Ishikawa (cell line): ENCODE results near the gene NHLRC2.

ENCODE experiments used
- CEBPB ChIP-seq: IDR thresholded peaks from 2 replicates; pipeline ENCODE4 v1.6.1; 2012
- CREB1 ChIP-seq: IDR thresholded peaks from 2 replicates; pipeline ENCODE4 v1.6.1; 2012; ENCODE audit warnings: low read depth
- EGR1 ChIP-seq: IDR thresholded peaks from 2 replicates; pipeline ENCODE4 v1.6.1; 2012
- EP300 ChIP-seq: IDR thresholded peaks from 2 replicates; pipeline ENCODE4 v1.6.1; 2012; ENCODE audit warnings: borderline replicate concordance
- FOXM1 ChIP-seq: IDR thresholded peaks from 2 replicates; pipeline ENCODE4 v1.6.1; 2012; ENCODE audit warnings: low read depth, borderline replicate concordance
- MAX ChIP-seq: IDR thresholded peaks from 2 replicates; pipeline ENCODE4 v1.6.1; 2012
- NFIC ChIP-seq: IDR thresholded peaks from 2 replicates; pipeline ENCODE4 v1.6.1; 2012
- RAD21 ChIP-seq: IDR thresholded peaks from 2 replicates; pipeline ENCODE4 v1.6.1; 2012; ENCODE audit warnings: low read depth
- REST ChIP-seq: IDR thresholded peaks from 2 replicates; pipeline ENCODE4 v1.6.1; 2012; ENCODE audit warnings: low read depth, mild to moderate bottlenecking
- TAF1 ChIP-seq: IDR thresholded peaks from 2 replicates; pipeline ENCODE4 v1.6.1; 2012; ENCODE audit warnings: low read depth, mild to moderate bottlenecking
- TCF12 ChIP-seq: IDR thresholded peaks from 2 replicates; pipeline ENCODE4 v1.6.1; 2012; ENCODE audit warnings: low read depth
- TEAD4 ChIP-seq: IDR thresholded peaks from 2 replicates; pipeline ENCODE4 v1.6.1; 2012
- USF1 ChIP-seq: IDR thresholded peaks from 2 replicates; pipeline ENCODE4 v1.6.1; 2012
- YY1 ChIP-seq: IDR thresholded peaks from 2 replicates; pipeline ENCODE4 v1.6.1; 2012; ENCODE audit warnings: low read depth
- ZBTB7A ChIP-seq: IDR thresholded peaks from 2 replicates; pipeline ENCODE4 v1.6.1; 2012; ENCODE audit warnings: low read depth

NHLRC2 gene

GRCh38 chr10:113825791-113826190, 28.7 kb upstream of the NHLRC2 start:
- TF ChIP-seq CEBPB = no peak
- no peak for TF ChIP-seq EP300

GRCh38 chr10:113842171-113842570, 12.3 kb upstream of the NHLRC2 start:
- TF ChIP-seq YY1 = no peak
- TF ChIP-seq TAF1 = no peak
- TF ChIP-seq FOXM1 = no peak

- TF ChIP-seq EP300 = no peak
- TF ChIP-seq TCF12 = no peak
- no peak for TF ChIP-seq USF1
- no peak for TF ChIP-seq YY1
- TF ChIP-seq NFIC = no peak
- no peak for TF ChIP-seq FOXM1
- no peak for TF ChIP-seq ZBTB7A
- TF ChIP-seq MAX = no peak
- TF ChIP-seq CEBPB = no peak
- no peak for TF ChIP-seq TEAD4
- no peak for TF ChIP-seq CREB1
- TF ChIP-seq REST = no peak
- TF ChIP-seq EGR1 = no peak
- no peak for TF ChIP-seq RAD21
Measured at GRCh38 chr10:113843972-113844485, 10.4 kb upstream of the NHLRC2 start.

- TF ChIP-seq CEBPB (no peak), TAF1 (no peak), USF1 (no peak), FOXM1 (no peak), EP300 (no peak)
Measured at GRCh38 chr10:113846036-113846435, 8.4 kb upstream of the NHLRC2 start.

GRCh38 chr10:113849140-113849803, 5.2 kb upstream of the NHLRC2 start:
- TF ChIP-seq USF1 = no peak
- TF ChIP-seq EGR1 = no peak
- no peak for TF ChIP-seq RAD21
- TF ChIP-seq TAF1 = no peak
- TF ChIP-seq CEBPB = no peak
- TF ChIP-seq EP300 = no peak
- no peak for TF ChIP-seq NFIC
- no peak for TF ChIP-seq TEAD4
- no peak for TF ChIP-seq ZBTB7A
- TF ChIP-seq FOXM1 = no peak
- TF ChIP-seq MAX = no peak
- no peak for TF ChIP-seq REST
- TF ChIP-seq TCF12 = no peak
- TF ChIP-seq YY1 = no peak
- no peak for TF ChIP-seq CREB1

GRCh38 chr10:113849946-113850345, 4.5 kb upstream of the NHLRC2 start:
- TF ChIP-seq REST (no peak), ZBTB7A (no peak), MAX (no peak), RAD21 (no peak), EP300 (no peak), EGR1 (no peak), YY1 (no peak), CREB1 (no peak), NFIC (no peak)
